Transverse colon (tissue), 4 donors: Measurements from ENCODE around the gene EGLN1.

ENCODE experiments used
- CTCF ChIP-seq, 5 experiments: fragments of 200-600 bp in 3 of 5; fragments of 450-650 bp in 2 of 5; sonication (generic) in 3 of 5; IDR thresholded peaks; 1 replicate in 2 of 5; 2 replicates in 3 of 5; pipeline ENCODE4 v1.5.1; 2016 to 2017; ENCODE audit warnings: antibody characterized with exemption in 5 of 5, inconsistent platforms in 3 of 5, mild to moderate bottlenecking in 2 of 5, moderate library complexity in 1 of 5
- POLR2AphosphoS5 ChIP-seq, 3 donors: sonication (generic); formaldehyde crosslinking; IDR thresholded peaks; one replicate each; pipeline ENCODE4 v1.6.1; 2016; ENCODE audit warnings: antibody characterized with exemption in 3 of 3

GRCh38 chr1:231420959-231421545, 1.0 kb downstream of the EGLN1 start:
- TF ChIP-seq CTCF (IDR thresholded peaks at IDR 0.05) = no peak
- TF ChIP-seq POLR2AphosphoS5 (IDR thresholded peaks at IDR 0.05) = peak in 2 of 3 donors; percentile 65 to 77
